OCI-LY1 (cell line): ENCODE results near the gene LLGL2.

ENCODE experiments used
- EZH2 ChIP-seq: fragments of 200-600 bp; sonication (generic), shearing (Covaris generic); IDR thresholded peaks from 2 replicates; pipeline ENCODE4 v1.8.0; 2017; ENCODE audit warnings: borderline replicate concordance, mixed run types, mild to moderate bottlenecking, antibody characterized with exemption, low read length, moderate library complexity, mixed read lengths
- TF ChIP-seq, protein P1 (sequence below): fragments of 200-600 bp; sonication (generic), shearing (Covaris generic); IDR thresholded peaks from 2 replicates; pipeline ENCODE4 v1.5.1; 2017; ENCODE audit warnings: mild to moderate bottlenecking, antibody characterized with exemption, low read length, moderate library complexity, mixed read lengths

DNA sequence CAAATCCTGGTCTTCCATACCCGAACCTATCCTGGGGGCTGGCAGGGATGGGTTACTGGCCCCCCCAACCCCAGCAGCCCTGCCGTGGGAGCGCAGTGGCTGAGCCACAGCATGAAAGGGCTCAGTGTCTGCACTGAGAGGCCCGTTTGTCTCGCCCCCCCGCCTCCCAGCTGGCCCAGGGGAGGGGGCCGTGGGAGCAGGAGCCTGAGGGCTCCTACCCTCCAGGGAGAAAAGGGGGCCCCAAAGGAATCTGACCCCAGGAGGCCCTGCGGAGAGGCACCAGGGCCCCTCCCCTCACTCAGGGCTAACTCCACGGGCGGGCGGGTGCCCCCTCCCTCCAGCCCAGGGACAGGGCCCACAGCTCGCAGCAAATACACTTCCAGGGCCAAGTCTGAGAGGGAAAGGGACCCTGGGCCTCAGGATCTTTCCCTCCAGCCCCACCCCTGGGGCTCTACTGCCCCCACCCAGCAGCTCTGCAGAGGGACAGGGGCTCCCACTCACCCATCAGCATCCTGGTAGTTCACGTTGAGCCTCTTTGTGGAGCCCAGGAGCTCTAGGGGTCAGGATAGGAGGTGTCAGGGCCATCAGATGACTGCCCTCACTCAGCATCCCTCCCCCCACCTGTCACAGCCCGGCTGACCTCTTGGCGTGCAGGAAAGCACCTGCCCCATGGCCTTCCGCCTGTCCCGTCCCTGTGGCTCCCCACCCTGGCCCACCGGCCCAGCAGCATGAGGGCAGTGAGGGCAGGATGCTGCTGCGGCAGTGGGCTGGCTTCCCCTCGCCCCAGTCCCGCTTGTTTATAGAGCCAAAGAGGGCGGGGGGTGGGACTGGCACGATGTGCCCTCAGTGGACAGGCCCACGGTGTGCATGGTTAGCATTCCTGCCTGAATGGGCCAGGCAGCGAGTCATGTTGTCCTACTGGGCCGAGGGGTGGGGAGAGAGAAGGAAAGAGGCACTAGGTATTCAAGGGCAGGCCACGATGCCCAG is 17.5 kb upstream of the LLGL2 start:
- TF ChIP-seq, protein P1, sequence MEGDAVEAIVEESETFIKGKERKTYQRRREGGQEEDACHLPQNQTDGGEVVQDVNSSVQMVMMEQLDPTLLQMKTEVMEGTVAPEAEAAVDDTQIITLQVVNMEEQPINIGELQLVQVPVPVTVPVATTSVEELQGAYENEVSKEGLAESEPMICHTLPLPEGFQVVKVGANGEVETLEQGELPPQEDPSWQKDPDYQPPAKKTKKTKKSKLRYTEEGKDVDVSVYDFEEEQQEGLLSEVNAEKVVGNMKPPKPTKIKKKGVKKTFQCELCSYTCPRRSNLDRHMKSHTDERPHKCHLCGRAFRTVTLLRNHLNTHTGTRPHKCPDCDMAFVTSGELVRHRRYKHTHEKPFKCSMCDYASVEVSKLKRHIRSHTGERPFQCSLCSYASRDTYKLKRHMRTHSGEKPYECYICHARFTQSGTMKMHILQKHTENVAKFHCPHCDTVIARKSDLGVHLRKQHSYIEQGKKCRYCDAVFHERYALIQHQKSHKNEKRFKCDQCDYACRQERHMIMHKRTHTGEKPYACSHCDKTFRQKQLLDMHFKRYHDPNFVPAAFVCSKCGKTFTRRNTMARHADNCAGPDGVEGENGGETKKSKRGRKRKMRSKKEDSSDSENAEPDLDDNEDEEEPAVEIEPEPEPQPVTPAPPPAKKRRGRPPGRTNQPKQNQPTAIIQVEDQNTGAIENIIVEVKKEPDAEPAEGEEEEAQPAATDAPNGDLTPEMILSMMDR = no peak
- TF ChIP-seq EZH2 = no peak
